Stimulated activated CD8-positive, alpha-beta memory T cell treated with anti-CD3 and anti-CD28 coated beads, Interleukin-7, amount 100 ng/mL, for 4 hours (primary cell): ENCODE data around the gene EGFLAM.

Experiments
- DNase-seq, 2 donors: peaks; one replicate each; pipeline ENCODE4 v3.0.0-alpha.2; 2020; ENCODE audit warnings: low read depth in 2 of 2

The EGFLAM gene

DNA sequence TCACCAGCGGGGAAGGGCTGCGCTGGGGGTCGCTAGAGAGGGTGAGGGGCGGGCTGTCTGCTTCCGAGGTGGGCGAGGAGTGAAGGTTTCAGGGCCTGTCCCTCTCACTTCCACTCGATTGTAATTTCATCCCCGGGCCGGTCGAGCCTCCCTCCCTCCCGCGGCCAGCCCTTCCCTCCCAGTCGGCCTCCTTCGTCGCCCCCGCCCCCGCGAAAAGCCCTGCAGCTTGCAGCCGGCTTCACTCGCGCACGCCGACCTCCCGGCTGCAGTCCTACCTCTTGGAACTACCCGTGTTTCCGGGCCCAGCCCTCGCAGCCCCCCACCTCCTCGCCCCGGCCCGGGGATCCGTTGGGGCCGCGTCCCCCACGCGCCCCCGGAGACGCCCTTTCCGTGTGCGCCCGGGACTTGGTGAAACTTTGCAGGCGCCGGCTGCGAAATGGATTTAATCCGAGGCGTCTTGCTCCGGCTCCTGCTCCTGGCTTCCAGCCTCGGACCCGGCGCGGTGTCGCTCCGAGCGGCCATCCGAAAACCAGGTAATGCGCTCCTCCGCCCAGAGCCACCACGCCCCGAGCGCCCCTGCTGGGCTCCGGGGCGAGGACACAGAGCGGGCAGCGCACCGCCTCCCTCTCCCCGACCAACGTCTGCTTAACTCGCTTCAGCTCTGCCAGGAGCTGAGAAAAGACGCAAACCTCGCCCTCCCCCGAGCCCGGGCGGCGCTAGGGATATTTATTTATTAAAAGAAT is at the start of gene EGFLAM:
TSS of gene EGFLAM (plus strand) at position 241 of the 743 bp plus-strand sequence. CDS start at position 437, 196 bp downstream.
- no peak for DNase-seq

GRCh38 chr5:38208782-38209378 is 49.5 kb upstream of the EGFLAM start:
- no peak for DNase-seq

DNA sequence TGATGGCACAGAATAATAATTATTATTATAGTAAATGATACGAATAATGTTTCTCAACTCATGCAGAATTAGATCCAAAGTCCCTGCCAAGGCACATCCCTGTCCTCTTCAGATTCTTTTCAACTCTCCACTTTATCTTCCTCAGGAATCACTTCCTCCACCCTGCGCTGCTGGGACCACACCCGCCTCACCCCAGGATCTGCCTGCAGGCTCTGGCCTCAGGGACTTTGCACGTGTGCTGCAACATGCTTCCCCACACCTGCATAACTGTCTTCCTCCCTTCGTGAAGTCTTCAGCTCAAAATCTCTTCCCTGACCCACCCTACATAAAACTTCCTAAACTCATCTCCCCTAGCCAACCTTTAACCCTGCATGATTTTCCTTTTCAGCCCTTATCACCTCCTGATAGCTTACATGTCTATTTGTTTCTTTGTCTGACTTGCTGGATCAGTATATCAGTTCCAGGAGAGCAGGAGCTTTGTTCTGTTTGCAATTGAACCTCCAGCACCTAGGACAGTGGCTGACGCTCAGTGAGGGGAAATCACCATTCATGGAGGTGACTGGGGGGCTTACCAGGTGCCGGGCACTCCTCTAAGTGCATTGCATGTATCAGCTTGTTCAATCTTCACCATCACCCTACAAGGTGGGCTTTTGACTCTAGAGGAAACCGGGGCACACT is 47.5 kb upstream of the EGFLAM start:
- DNase-seq = no peak

- no peak for DNase-seq
Observed at GRCh38 chr5:38211354-38211710, 47.0 kb upstream of the EGFLAM start.

DNA sequence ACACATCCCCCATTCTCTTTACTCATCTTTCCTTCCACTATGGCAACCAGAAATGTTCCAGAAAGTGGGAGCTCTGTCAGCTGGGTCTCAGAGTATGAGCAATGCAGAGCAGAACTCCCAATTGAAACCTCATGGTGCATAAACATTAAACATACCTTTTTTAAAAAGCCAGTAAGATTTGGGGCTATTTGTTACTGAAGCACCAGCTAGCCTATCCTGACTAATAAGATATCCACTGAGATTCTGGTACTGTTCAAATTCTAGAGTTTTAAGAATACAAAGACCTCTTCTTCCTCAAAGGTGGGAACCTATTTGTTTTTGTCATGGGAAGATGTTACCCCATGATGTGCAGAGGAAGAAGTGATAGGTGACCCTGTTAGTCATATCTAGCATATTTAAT is 46.1 kb upstream of the EGFLAM start:
- no peak for DNase-seq

GRCh38 chr5:38226091-38226490 is 32.3 kb upstream of the EGFLAM start:
- DNase-seq = no peak

- no peak for DNase-seq
Observed at GRCh38 chr5:38228914-38229313, 29.4 kb upstream of the EGFLAM start.

DNA sequence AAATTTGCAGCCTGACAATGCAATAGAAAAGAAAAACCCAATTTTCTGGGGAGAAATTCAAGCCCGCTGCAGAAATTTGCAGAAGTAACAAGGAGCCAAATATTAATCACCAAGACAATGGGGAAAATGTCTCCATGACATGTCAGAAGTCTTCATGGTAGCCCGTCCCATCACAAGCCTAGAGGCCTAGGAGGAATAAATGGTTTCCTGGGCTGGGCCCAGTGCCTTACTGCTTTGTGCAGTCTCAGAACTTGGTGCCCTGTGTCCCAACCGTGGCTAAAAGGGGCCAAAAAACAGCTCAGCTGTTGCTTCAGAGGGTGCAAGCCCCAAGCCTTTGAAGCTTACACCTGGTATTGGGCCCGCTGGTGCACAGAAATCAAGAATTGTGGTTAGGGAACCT is 23.6 kb upstream of the EGFLAM start:
- no peak for DNase-seq

- DNase-seq = no peak
Observed at GRCh38 chr5:38237681-38238080, 20.7 kb upstream of the EGFLAM start.

DNA sequence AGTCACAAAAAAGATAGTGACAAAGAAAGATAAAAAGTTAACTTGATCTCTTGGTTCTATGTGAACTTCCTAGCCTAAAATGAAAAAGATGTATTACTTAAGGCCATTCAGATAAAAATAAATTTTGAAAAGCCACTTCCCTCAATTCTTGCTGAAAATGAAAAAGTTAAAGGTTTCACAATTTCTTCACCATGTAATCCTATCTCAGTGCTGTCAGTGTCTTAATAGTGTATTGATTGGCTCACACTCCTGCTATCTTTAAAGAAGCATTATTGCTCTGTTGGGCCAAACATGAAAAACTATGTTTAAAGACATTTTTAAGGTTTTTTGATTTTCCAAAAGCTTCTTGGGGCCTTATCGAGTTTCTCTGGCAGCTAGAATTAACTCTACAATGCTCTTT is 18.1 kb upstream of the EGFLAM start:
- DNase-seq = no peak

DNA sequence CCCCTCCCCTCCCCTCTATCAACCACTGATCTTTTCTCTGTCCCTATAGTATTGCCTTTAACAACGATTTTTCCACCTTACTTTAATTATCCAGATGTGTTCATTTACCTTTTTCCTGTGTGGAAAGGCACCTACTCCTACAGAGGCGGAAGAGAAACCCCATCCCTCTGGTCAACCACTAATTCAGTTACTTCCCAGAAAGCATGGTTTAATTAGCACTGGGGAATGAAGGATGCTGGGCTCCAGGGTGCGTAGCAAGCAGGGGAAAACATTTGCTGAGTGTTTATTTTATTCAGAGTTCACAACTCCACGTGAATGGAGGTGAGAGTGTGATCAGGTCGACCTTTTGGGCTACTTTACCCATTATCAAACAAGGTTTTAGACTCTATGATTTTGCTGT is 16.7 kb upstream of the EGFLAM start:
- DNase-seq = no peak

GRCh38 chr5:38245307-38245706 is 13.1 kb upstream of the EGFLAM start:
- DNase-seq = no peak

DNA sequence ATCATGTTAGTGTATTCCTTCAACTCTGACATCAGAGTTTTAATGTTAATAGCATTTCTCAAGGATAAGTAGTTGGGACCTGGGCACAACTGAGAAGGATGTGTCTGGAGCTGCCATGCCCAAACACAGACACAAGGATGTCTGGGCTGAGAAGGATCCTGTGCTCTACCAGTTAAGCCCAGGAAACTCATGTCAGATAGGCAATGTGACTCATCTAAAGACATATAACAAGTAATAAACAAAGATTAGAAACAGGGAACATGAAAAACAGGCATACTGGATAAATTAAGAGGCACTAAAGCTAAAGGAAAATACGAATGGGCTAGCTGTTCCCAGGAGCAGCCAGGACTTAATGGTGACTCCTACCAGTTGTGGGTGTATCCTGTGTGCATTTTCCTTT is 9.1 kb upstream of the EGFLAM start:
- no peak for DNase-seq

DNA sequence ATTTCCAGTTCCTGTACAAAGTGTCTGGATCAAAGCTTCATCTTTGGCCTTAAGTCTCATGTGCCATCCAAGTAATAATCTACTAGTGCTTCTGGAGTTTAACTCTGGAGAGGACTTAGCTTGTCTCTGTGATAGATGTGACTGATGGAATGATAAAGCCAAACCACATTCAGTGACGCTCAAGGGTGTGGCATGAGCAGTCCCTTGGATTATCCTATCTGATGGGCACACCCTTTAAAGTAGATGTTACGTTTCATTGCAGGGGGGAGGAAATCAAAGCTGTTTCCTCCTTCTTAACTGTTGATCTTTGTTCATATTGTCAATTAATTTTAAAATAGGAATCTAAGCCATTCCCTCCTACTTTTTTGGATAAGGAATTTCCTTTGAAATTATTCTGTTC is 8.5 kb upstream of the EGFLAM start:
- DNase-seq = no peak

- no peak for DNase-seq
Observed at GRCh38 chr5:38250763-38251448, 7.5 kb upstream of the EGFLAM start.

- DNase-seq = no peak
Observed at GRCh38 chr5:38253759-38254158, 4.6 kb upstream of the EGFLAM start.

DNA sequence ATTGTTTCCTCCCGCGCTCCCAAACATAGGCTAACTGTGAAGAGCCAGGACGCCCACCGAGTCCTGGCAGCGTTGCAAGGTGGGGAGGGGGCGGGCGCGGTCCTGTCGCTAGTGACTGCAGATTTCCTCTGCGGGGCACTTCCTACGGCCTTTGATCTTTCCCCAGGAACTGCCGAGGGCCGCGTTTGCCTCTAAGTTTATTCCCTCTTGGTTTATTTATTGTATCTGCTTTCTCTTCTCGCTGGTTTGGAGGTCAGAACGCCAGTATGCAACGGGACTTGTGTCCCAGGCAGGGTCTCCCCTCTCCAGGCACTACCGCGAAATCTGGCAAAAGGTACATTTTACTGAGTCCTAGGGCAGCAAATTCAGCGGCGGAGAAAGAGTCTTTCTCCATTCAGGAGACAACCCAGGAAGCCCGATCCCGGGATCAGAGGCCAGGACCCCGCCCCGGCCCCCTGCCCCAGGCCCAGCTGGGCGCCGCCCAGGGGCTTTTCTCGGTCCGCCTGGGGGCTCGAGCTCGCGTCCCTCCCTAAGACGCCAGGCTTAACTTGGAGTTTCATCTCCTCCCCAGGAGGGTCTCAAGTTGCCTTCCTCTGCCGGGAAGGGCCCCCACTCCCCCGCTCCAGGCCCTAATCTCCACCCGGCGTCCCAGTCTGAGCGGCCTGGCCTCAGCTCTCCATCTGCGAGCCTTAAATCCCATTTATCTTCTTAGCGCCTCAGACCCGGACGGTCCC is 884 bp upstream of the EGFLAM start:
- DNase-seq = no peak

GRCh38 chr5:38258042-38258318 is 379 bp upstream of the EGFLAM start:
- DNase-seq = no peak

- no peak for DNase-seq
Observed at GRCh38 chr5:38259062-38259808, 876 bp downstream of the EGFLAM start.

DNA sequence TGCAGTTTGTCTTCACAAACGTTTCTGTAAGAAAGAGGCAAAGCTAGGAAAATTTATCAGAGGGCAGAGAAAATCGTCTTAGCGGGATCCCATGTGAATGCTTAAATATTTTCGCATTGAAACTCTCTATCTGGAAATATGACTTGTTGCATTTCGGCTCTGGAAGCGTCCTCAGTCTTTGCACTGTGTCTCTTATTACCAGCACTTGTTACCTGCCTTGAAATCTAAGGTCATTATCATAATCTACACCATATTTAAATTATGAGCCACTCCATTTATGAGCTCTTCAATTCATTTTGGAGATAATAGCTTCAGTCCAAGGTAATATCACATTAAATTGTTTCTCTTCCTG is 1.4 kb downstream of the EGFLAM start:
- DNase-seq = no peak

DNA sequence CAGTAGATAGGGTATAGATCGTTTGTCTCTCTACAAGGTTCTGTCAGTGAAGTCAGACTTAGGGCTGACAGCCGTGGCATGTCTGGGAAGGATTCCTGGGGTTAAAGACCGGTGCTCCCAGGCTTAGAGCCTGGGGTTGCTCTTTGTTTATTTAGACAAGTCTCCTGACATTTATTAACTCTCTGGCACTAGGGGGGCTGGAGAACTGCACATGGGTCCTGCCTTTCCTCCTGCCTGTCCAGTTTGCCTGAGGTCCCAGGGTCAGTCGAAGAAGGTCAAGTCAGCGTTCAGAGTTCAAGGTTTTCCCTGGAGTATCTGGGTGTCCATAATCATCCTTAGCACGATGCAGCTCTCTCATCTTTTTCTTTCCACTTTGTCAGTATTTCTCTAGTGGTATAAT is 5.6 kb downstream of the EGFLAM start:
- DNase-seq = no peak
